ENCODE measurements around the gene EMX1. TPM values are rescaled to one million over a fixed set of nuclear protein-coding genes. Genes with fewer than 3 reads are reported as not detected.

EMX1 gene
- total RNA-seq, 1 donor from 2014 or later = not detected

DNA sequence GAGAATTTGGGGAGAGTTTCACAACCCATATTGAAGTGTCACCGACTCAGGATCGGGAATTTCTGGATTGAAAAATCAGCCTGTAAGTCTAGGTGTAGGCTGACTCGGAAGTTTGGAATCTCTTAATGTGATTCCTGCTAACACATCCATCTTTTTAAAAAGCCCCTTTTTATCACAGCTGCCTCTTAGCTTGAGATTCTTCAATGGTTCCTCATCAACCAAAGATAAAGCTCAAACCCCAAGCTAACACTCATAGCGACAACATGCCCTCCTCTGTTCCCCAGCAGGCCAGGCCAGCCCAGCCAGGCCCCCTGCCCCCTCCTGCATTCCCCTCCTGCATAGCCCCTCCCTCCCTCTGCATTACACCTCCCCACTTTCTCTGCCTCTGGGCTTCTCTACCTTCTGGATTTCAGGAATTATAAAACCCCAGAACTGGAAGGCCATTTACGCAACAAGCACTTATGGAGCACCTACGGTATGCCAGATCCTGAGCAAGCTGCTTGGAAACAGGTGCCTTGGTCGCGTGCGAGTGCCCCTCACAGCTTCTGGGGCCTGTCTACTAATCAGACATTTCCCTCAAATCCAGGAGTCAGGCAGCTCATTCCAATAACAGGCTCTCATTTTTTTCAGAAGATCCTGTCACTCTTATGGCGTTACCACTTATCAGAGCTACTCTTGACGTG, 63.4 kb downstream of the EMX1 start:
- DNase-seq = no peak

DNA sequence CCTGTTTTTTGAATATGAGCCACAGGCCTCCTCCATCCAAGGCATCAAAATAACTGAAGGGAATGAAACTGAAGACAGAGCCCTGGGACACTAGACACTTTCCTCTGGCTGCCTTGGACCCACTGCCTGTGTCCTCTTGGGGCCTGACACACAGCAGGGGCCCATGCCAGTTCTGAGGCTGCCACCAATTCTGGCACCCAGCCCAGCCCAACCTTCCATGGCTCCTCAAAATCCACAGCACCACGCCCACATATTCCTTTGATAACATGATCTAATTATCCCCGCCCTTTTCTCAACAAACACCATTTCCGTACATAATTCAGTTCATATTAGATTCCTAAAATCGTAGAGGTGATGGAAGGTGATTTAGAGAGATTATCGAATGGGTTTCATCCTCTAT, 64.2 kb downstream of the EMX1 start:
- DNase-seq = no peak

DNA sequence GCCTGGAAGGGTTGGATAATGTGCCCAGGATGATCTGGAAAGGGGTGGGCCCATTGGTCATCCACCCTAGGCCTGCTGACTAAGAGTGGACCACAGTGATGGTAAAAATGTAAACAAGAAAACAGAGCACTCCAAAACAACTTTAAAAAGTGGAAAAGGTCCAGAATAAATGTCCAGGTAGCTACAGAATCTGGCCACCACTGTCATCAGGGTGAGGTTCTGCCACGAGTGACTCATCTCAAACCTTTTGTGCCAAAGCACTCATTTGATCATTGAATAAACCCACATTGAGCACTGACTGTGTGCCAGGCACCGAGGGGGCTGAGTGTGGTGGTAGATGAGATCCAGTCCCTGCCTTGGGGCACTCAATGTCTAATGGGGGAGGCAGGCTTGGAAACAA, 64.9 kb downstream of the EMX1 start:
- no peak for DNase-seq

DNA sequence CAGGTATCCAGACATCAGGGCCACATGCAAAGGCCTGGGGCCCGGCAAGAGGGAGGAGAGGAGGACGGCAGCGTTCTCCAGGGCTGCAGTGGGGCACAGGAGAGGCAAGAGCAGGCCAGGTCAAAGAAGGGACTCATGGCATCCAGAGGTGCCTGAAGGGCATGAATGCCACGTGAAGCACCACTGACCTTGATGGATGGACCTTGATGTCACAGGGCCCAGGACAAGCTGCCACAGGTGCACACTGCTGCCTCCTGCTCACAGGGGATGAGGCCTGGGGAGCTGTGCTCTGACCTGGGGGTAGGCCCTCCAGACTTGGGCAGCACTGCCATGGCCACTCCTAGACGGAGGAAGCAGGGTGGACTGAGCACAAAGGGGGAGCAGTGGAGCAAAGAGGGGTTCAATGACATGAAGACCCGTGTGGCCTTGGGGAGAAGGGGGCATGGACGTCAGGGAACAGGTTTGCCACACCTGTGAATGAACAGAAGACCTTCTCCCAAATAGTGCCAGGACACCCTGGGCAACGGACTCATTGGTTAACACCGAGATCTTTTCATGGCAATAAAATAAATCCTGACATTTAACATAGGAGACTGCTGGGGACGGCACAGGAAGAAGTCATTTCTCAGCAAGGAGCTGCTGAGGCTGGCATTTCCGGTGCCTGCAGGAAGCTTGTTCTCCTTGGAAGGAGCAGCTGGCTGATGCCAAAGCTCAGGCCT, 65.6 kb downstream of the EMX1 start:
- DNase-seq = no peak

DNA sequence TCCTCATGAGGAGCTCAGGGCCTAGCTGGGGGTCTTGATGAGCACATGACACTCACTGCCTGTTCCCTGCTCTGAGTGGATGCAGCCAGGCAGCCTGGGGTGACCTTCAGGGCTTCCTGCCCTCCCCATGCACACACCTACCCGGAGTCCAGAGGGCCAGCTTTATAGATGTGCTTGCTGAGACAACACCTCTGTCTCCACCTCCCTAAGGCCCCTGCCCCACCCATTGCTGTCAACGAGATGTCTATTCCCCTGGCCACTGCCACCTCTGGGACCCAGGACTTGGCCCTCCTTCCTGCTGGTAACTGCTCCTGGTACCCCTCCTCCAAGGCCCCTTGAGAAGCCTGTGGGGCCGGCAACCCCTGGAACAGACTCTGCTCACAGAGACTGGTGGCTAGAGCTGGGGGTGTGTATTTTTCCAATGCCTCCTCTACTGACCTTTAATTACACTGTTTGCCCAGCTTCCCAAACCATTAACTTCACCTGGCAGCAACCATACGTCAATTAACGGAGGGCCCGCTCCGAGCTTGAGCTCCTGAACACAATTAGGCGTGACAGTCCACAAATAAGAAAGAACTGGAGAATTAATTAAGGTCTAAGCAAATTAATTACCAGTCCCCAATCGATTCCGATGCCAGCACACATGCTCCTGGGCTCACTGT, 66.3 kb downstream of the EMX1 start:
- no peak for DNase-seq

DNA sequence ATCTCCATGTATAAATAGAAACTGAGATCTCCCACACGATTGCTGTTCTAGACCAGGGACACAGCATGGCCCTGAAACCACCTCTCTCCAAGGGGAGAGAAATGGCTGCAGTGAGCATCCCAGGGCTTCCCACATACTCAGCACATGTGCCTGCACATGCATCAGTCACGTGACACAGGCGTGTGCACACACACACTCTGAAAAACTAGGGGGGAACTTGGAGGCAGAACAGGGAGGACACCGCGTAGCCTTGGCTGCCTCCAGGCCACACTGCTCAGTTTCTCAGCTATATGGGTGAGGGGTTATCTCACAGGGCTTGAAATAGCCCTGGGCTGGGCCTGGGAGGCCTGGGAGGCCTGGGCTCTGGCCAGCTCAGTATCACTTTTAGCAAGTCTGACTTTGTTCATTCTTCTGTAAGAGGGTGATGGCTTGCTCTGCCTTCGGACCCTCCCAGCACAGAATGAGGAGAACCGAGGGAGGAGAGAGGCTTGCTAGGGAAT, 66.9 kb downstream of the EMX1 start:
- DNase-seq = no peak

Other genes with a start within 250 kb of the EMX1 start
- 45.3 TPM for gene EXOC6B, start 91.5 kb upstream of the EMX1 start, total RNA-seq
- gene SPR, start 30.1 kb upstream of the EMX1 start, total RNA-seq = 3.9 TPM
- 5.1 TPM for gene SFXN5, start 154.2 kb downstream of the EMX1 start, total RNA-seq
- gene RAB11FIP5, start 195.4 kb downstream of the EMX1 start, total RNA-seq = 9.9 TPM